ENCODE results near the gene RAVER1. TPM values are rescaled to one million over a fixed set of nuclear protein-coding genes. Genes with fewer than 3 reads are reported as not detected.

The RAVER1 gene
- total RNA-seq, 1 experiment from 2014 or later, result 48.3 TPM

DNA sequence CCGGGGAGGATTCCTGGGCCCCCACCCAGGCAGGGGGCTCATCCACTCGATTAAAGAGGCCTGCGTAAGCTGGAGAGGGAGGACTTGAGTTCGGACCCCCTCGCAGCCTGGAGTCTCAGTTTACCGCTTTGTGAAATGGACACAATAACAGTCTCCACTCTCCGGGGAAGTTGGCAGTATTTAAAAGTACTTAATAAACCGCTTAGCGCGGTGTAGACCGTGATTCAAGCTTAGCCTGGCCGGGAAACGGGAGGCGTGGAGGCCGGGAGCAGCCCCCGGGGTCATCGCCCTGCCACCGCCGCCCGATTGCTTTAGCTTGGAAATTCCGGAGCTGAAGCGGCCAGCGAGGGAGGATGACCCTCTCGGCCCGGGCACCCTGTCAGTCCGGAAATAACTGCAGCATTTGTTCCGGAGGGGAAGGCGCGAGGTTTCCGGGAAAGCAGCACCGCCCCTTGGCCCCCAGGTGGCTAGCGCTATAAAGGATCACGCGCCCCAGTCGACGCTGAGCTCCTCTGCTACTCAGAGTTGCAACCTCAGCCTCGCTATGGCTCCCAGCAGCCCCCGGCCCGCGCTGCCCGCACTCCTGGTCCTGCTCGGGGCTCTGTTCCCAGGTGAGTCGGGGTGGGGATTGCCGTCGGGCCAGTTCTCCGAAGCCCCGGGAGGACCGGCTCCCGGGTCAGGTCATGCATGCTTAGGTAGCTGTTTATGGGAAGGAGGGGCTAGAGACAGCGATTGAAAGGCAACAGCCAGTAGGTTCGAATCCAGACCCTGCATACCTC is 62.5 kb downstream of the RAVER1 start, which contains the start of gene ICAM1:
Gene ICAM1 (plus strand): TSS at position 505 of the 779 bp plus-strand sequence. CDS start 40 bp downstream, at position 545.
- DNase-seq (ENCODE audit: low read depth), result no peak

DNA sequence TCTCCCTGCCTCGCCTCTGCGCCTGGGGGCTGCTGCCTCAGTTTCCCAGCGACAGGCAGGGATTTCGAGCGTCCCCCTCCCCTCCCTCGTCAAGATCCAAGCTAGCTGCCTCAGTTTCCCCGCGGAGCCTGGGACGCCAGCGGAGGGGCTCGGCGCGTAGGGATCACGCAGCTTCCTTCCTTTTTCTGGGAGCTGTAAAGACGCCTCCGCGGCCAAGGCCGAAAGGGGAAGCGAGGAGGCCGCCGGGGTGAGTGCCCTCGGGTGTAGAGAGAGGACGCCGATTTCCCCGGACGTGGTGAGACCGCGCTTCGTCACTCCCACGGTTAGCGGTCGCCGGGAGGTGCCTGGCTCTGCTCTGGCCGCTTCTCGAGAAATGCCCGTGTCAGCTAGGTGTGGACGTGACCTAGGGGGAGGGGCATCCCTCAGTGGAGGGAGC is 63.1 kb downstream of the RAVER1 start:
- no peak for DNase-seq (ENCODE audit: low read depth)

GRCh38 chr19:10269333-10270179 is 63.8 kb downstream of the RAVER1 start:
- DNase-seq (ENCODE audit: low read depth), result peak; percentile 60

GRCh38 chr19:10268071-10268470 is 65.3 kb downstream of the RAVER1 start:
- DNase-seq (ENCODE audit: low read depth), result no peak

GRCh38 chr19:10266706-10267105 is 66.6 kb downstream of the RAVER1 start:
- no peak for DNase-seq (ENCODE audit: low read depth)

Small RNA genes within 50 kb of the gene (small RNA-seq; reads per million reads assigned to genes)
- gene AC011511.1, result not detected
- gene AC011511.4, result not detected

Other genes starting within 250 kb of the RAVER1 start
- gene SHFL, start 247.2 kb downstream of the RAVER1 start, total RNA-seq (2014; rRNA removed; shearing (Covaris generic)), result 6.9 and 9.5 TPM in 2 replicates
- 0.35 and 0.53 TPM in 2 replicates for gene ANGPTL6, start 230.9 kb downstream of the RAVER1 start, total RNA-seq (2014; rRNA removed; shearing (Covaris generic))
- 66.1 and 79.6 TPM in 2 replicates for gene PPAN, start 227.2 kb downstream of the RAVER1 start, total RNA-seq (2014; rRNA removed; shearing (Covaris generic))
- 6.6 and 11.0 TPM in 2 replicates for gene P2RY11, start 221.8 kb downstream of the RAVER1 start, total RNA-seq (2014; rRNA removed; shearing (Covaris generic))
- gene EIF3G, start 213.6 kb downstream of the RAVER1 start, total RNA-seq (2014; rRNA removed; shearing (Covaris generic)), result 519 and 525 TPM in 2 replicates
- gene DNMT1, start 138.6 kb downstream of the RAVER1 start, total RNA-seq (2014; rRNA removed; shearing (Covaris generic)), result 136 and 139 TPM in 2 replicates
- gene S1PR2, start 102.2 kb downstream of the RAVER1 start, total RNA-seq (2014; rRNA removed; shearing (Covaris generic)), result 1.1 and 1.9 TPM in 2 replicates
- gene MRPL4, start 81.3 kb downstream of the RAVER1 start, total RNA-seq (2014; rRNA removed; shearing (Covaris generic)), result 154 and 174 TPM in 2 replicates
- gene ICAM1, start 62.4 kb downstream of the RAVER1 start, total RNA-seq (2014; rRNA removed; shearing (Covaris generic)), result 0.27 and 0.30 TPM in 2 replicates
- gene ICAM4, start 46.6 kb downstream of the RAVER1 start, total RNA-seq (2014; rRNA removed; shearing (Covaris generic)), result not detected in 2 replicates
- 0.17 and 0.31 TPM in 2 replicates for gene ICAM5, start 43.6 kb downstream of the RAVER1 start, total RNA-seq (2014; rRNA removed; shearing (Covaris generic))
- 0.43 and 1.7 TPM in 2 replicates for gene ZGLP1, start 23.7 kb downstream of the RAVER1 start, total RNA-seq (2014; rRNA removed; shearing (Covaris generic))
- gene FDX2, start 17.5 kb downstream of the RAVER1 start, total RNA-seq (2014; rRNA removed; shearing (Covaris generic)), result 31.5 and 42.4 TPM in 2 replicates
- gene ICAM3, start 6.1 kb upstream of the RAVER1 start, total RNA-seq (2014; rRNA removed; shearing (Covaris generic)), result 8.3 and 8.8 TPM in 2 replicates
- 64.3 and 80.5 TPM in 2 replicates for gene TYK2, start 47.0 kb upstream of the RAVER1 start, total RNA-seq (2014; rRNA removed; shearing (Covaris generic))
- 526 and 530 TPM in 2 replicates for gene CDC37, start 70.0 kb upstream of the RAVER1 start, total RNA-seq (2014; rRNA removed; shearing (Covaris generic))
- 3.9 and 9.2 TPM in 2 replicates for gene PDE4A, start 87.0 kb upstream of the RAVER1 start, total RNA-seq (2014; rRNA removed; shearing (Covaris generic))
- gene KEAP1, start 169.8 kb upstream of the RAVER1 start, total RNA-seq (2014; rRNA removed; shearing (Covaris generic)), result 72.1 and 76.0 TPM in 2 replicates
- 1.2 and 1.8 TPM in 2 replicates for gene S1PR5, start 183.9 kb upstream of the RAVER1 start, total RNA-seq (2014; rRNA removed; shearing (Covaris generic))
- gene ATG4D, start 210.4 kb upstream of the RAVER1 start, total RNA-seq (2014; rRNA removed; shearing (Covaris generic)), result 31.8 and 36.8 TPM in 2 replicates
- gene KRI1, start 232.5 kb upstream of the RAVER1 start, total RNA-seq (2014; rRNA removed; shearing (Covaris generic)), result 33.9 and 56.1 TPM in 2 replicates
- 6.3 and 14.5 TPM in 2 replicates for gene CDKN2D, start 235.4 kb upstream of the RAVER1 start, total RNA-seq (2014; rRNA removed; shearing (Covaris generic))